SU-DHL-6 (cell line): ENCODE measurements around the gene PPFIA2.

ENCODE experiments used
- H2AFZ ChIP-seq: fragments of 200-600 bp; sonication (generic); 2 replicates; pipeline ENCODE4 v1.6.1; 2014; ENCODE audit warnings: low read depth, mild to moderate bottlenecking, moderate library complexity, mixed read lengths, antibody characterized with exemption, low read length; ENCODE audit not compliant: severe bottlenecking
- H3F3A ChIP-seq: fragments of 200-600 bp; shearing (Covaris generic); 2 replicates; pipeline ENCODE4 v1.6.0; 2016; ENCODE audit warnings: antibody characterized with exemption, mild to moderate bottlenecking; ENCODE audit not compliant: insufficient read depth
- H3K27ac ChIP-seq: fragments of 200-600 bp; sonication (generic); 2 replicates; pipeline ENCODE4 v1.5.1; 2016; ENCODE audit warnings: low read depth, mild to moderate bottlenecking, low read length, moderate library complexity, mixed read lengths
- H3K27me3 ChIP-seq: fragments of 200-600 bp; sonication (generic), shearing (Covaris generic); 2 replicates; pipeline ENCODE4 v1.6.0; 2014; ENCODE audit warnings: mild to moderate bottlenecking, low read length
- H3K36me3 ChIP-seq: fragments of 200-600 bp; sonication (generic); 2 replicates; pipeline ENCODE4 v1.6.1; 2014; ENCODE audit warnings: mild to moderate bottlenecking, low read length, mixed read lengths
- H3K4me2 ChIP-seq: fragments of 300-600, 200-600 bp; shearing (Covaris generic), sonication (generic); 2 replicates; pipeline ENCODE4 v1.6.0; 2014; ENCODE audit warnings: low read length, low read depth, mild to moderate bottlenecking; ENCODE audit not compliant: poor library complexity, severe bottlenecking
- H3K4me3 ChIP-seq: fragments of 200-600 bp; sonication (generic); 2 replicates; pipeline ENCODE4 v1.5.1; 2014; ENCODE audit warnings: antibody characterized with exemption, low read length, mild to moderate bottlenecking, mixed read lengths; ENCODE audit not compliant: insufficient read depth, poor library complexity, severe bottlenecking
- H3K79me2 ChIP-seq: fragments of 200-600 bp; sonication (generic); 2 replicates; pipeline ENCODE4 v1.6.1; 2014; ENCODE audit warnings: mild to moderate bottlenecking, low read length, moderate library complexity; ENCODE audit not compliant: insufficient read depth
- H3K9ac ChIP-seq: fragments of 200-600 bp; sonication (generic); 2 replicates; pipeline ENCODE4 v1.7.0; 2014; ENCODE audit warnings: mild to moderate bottlenecking, low read length
- H3K9me2 ChIP-seq: fragments of 200-600 bp; sonication (generic); replicated peaks from 2 replicates; pipeline ENCODE4 v1.6.1; 2014; ENCODE audit warnings: low read length; ENCODE audit not compliant: insufficient read depth
- H3K9me3 ChIP-seq: fragments of 200-600 bp; sonication (generic); 2 replicates; pipeline ENCODE4 v1.6.1; 2014; ENCODE audit warnings: low read length, mixed read lengths; ENCODE audit not compliant: insufficient read depth
- H4K20me1 ChIP-seq: fragments of 200-600 bp; sonication (generic); 2 replicates; pipeline ENCODE4 v1.6.1; 2014; ENCODE audit warnings: low read depth, mild to moderate bottlenecking, antibody characterized with exemption, low read length, moderate library complexity, mixed read lengths
- CTCF ChIP-seq: fragments of 200-600 bp; sonication (generic); IDR thresholded peaks from one replicate; pipeline ENCODE4 v1.5.1; 2017; ENCODE audit warnings: antibody characterized with exemption, mild to moderate bottlenecking, low read length, moderate library complexity; ENCODE audit not compliant: insufficient read depth, poor library complexity, severe bottlenecking
- EZH2phosphoT487 ChIP-seq: fragments of 200-600 bp; sonication (generic), shearing (Covaris generic); conservative IDR thresholded peaks from 2 replicates; pipeline ENCODE4 v1.6.1; 2018; ENCODE audit warnings: mild to moderate bottlenecking, antibody characterized with exemption, low read length, moderate library complexity, mixed read lengths

Gene PPFIA2

GRCh38 chr12:81300454-81300853 is 458.7 kb downstream of the PPFIA2 start:
- no peak for TF ChIP-seq CTCF
- no peak for TF ChIP-seq EZH2phosphoT487
- Histone ChIP-seq H3K9ac (no peak overlapping the region), H3K27me3 (no peaks in the 10 kb centered on the region), H3K4me2 (no peak overlapping the region), H2AFZ (no peak overlapping the region), H3F3A (no peaks in the 10 kb centered on the region), H4K20me1 (no peaks in the 10 kb centered on the region), H3K36me3 (no peaks in the 10 kb centered on the region), H3K9me3 (no peaks in the 10 kb centered on the region), H3K4me3 (no peak overlapping the region), H3K9me2 (no peaks in the 10 kb centered on the region; the same call in 1 of the 2 replicates), H3K27ac (no peak overlapping the region), H3K79me2 (no peaks in the 10 kb centered on the region)

- Histone ChIP-seq H4K20me1 (no peaks in the 10 kb centered on the region), H3K9me3 (no peaks in the 10 kb centered on the region), H3K4me3 (no peak overlapping the region), H3K79me2 (no peaks in the 10 kb centered on the region), H3K36me3 (no peaks in the 10 kb centered on the region), H2AFZ (no peak overlapping the region), H3K9ac (no peak overlapping the region), H3K4me2 (no peak overlapping the region), H3K27me3 (no peaks in the 10 kb centered on the region), H3F3A (no peaks in the 10 kb centered on the region), H3K9me2 (no peaks in the 10 kb centered on the region), H3K27ac (no peak overlapping the region)
- no peak for TF ChIP-seq CTCF
- no peak for TF ChIP-seq EZH2phosphoT487
These were observed 461.5 kb downstream of the PPFIA2 start for GRCh38 chr12:81297601-81298000.

- H3K79me2 ChIP-seq = no peaks in the 10 kb centered on the region
- no peaks in the 10 kb centered on the region for H3K9me2 ChIP-seq
- H3K4me3 ChIP-seq = no peak overlapping the region
- H3K9ac ChIP-seq = no peak overlapping the region
- no peaks in the 10 kb centered on the region for H3K9me3 ChIP-seq
- H3K27me3 ChIP-seq = no peaks in the 10 kb centered on the region
- H3K27ac ChIP-seq = no peak overlapping the region
- no peak overlapping the region for H3K4me2 ChIP-seq
- H4K20me1 ChIP-seq = no peaks in the 10 kb centered on the region
- H3K36me3 ChIP-seq = no peaks in the 10 kb centered on the region
- no peak overlapping the region for H2AFZ ChIP-seq
- TF ChIP-seq EZH2phosphoT487 (no peak), CTCF (no peak)
- no peaks in the 10 kb centered on the region for H3F3A ChIP-seq
These were observed 462.4 kb downstream of the PPFIA2 start for GRCh38 chr12:81296556-81297305.
